Activated naive CD4-positive, alpha-beta T cell treated with anti-CD3 and anti-CD28 coated beads, Interleukin-2, amount 10 ng/mL, durations not matched to agents 7 days and 5 days (primary cell): Measurements from ENCODE around the gene SPTLC2.

Experiments
- CTCF ChIA-PET: fragments of 350-600 bp; sonication (Branson Sonifier 250); formaldehyde crosslinking; loops from one replicate; lab custom pipeline; 2021; ENCODE audit warnings: antibody characterized with exemption; lab: Charles Lee
- DNase-seq: peaks from one replicate; pipeline ENCODE4 v3.0.0-alpha.2; 2020
- H3K27ac Mint-ChIP-seq: one replicate; pipeline ENCODE4 v1.8.0; 2021; ENCODE audit warnings: mild to moderate bottlenecking, moderate library complexity, mixed read lengths
- H3K27me3 Mint-ChIP-seq: one replicate; pipeline ENCODE4 v1.8.0; 2021; ENCODE audit warnings: mild to moderate bottlenecking, mixed read lengths
- H3K36me3 Mint-ChIP-seq: one replicate; pipeline ENCODE4 v1.8.0; 2021; ENCODE audit warnings: mixed read lengths
- H3K4me1 Mint-ChIP-seq: one replicate; pipeline ENCODE4 v1.8.0; 2021; ENCODE audit warnings: mixed read lengths
- H3K4me3 Mint-ChIP-seq: one replicate; pipeline ENCODE4 v1.8.0; 2021; ENCODE audit warnings: mild to moderate bottlenecking, moderate library complexity, mixed read lengths
- H3K9me3 Mint-ChIP-seq: one replicate; pipeline ENCODE4 v1.8.0; 2021; ENCODE audit warnings: mixed read lengths

Gene SPTLC2

DNA sequence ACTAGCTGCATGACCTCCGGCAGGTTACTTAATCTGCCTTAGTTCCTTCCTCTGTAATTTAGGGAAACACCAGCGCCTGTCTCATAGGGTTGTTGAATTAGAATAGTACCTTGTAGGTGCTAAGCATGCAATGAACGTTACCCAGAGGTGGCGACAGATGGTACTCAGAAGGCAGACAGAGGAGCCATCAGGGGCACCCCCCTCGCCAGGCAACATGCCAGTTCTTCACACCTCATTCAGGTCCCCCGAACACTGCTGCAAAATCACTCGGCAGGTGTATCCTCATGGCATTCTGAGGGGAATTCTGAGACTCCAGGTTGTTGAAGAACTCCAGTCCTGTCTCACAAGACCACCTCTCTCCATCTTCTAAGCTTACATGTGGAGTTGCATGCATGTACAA, 127.9 kb downstream of the SPTLC2 start:
- H3K27me3 Mint-ChIP-seq = peaks cover 8% of the 10 kb centered on the region
- no peaks in the 10 kb centered on the region for H3K4me1 Mint-ChIP-seq
- H3K4me3 Mint-ChIP-seq = no peak overlapping the region
- no peak overlapping the region for H3K27ac Mint-ChIP-seq
- no peak for DNase-seq
- H3K36me3 Mint-ChIP-seq = no peaks in the 10 kb centered on the region
- H3K9me3 Mint-ChIP-seq = no peaks in the 10 kb centered on the region
- CTCF ChIA-PET = interaction anchor here (1.2 kb wide), 1 partner anchor 10 kb away, joined by 3 read pairs; no protein-coding TSS in a partner anchor

GRCh38 chr14:77485901-77486678, 130.3 kb downstream of the SPTLC2 start:
- CTCF ChIA-PET = no interaction called here
- Mint-ChIP-seq H3K27me3 (peaks cover 7% of the 10 kb centered on the region), H3K9me3 (no peaks in the 10 kb centered on the region), H3K4me1 (no peaks in the 10 kb centered on the region), H3K36me3 (no peaks in the 10 kb centered on the region), H3K4me3 (no peak overlapping the region), H3K27ac (no peak overlapping the region)
- DNase-seq = no peak

- DNase-seq = no peak
- Mint-ChIP-seq H3K9me3 (no peaks in the 10 kb centered on the region), H3K4me3 (no peak overlapping the region), H3K36me3 (no peaks in the 10 kb centered on the region), H3K27me3 (peaks cover 4% of the 10 kb centered on the region), H3K27ac (no peak overlapping the region), H3K4me1 (no peaks in the 10 kb centered on the region)
- CTCF ChIA-PET = no interaction called here
Measured at GRCh38 chr14:77485256-77485655, 131.2 kb downstream of the SPTLC2 start.

- Mint-ChIP-seq H3K9me3 (no peaks in the 10 kb centered on the region), H3K36me3 (no peaks in the 10 kb centered on the region), H3K4me3 (no peak overlapping the region), H3K27me3 (peaks cover 4% of the 10 kb centered on the region), H3K27ac (no peak overlapping the region), H3K4me1 (no peaks in the 10 kb centered on the region)
- DNase-seq = no peak
- CTCF ChIA-PET = no interaction called here
Measured at GRCh38 chr14:77482422-77482821, 134.0 kb downstream of the SPTLC2 start.

- CTCF ChIA-PET = interaction anchor here (0.6 to 0.9 kb wide), 2 partner anchors 10 to 65 kb away, joined by 3 read pairs; no protein-coding TSS in a partner anchor
- Mint-ChIP-seq H3K27me3 (peaks cover 3% of the 10 kb centered on the region), H3K9me3 (no peaks in the 10 kb centered on the region), H3K36me3 (no peaks in the 10 kb centered on the region), H3K4me1 (no peaks in the 10 kb centered on the region), H3K27ac (no peak overlapping the region), H3K4me3 (no peak overlapping the region)
- no peak for DNase-seq
Measured at GRCh38 chr14:77478796-77479195, 137.6 kb downstream of the SPTLC2 start.

DNA sequence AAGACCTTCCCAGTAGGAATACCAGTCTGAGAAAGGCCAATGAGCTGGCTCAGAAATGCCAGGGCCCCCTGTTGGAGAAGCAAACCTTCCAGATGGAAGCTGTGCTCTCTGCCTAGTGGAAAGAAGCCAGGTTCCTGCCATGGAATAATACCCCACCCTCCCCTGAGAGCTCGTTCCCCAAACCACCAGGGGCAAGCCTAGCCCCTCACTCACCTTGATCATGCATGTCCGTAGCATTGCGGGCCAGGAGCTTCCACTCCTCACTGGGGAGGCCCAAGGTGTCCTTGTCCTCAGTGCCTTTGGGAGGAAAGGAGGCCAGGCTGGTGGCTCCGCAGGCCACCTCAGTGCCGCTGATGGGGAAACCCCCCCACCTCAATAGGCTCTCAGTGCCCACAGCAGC, 138.4 kb downstream of the SPTLC2 start:
- Mint-ChIP-seq H3K4me3 (no peak overlapping the region), H3K27ac (no peak overlapping the region), H3K36me3 (no peaks in the 10 kb centered on the region), H3K27me3 (peaks cover 6% of the 10 kb centered on the region), H3K9me3 (no peaks in the 10 kb centered on the region), H3K4me1 (no peaks in the 10 kb centered on the region)
- CTCF ChIA-PET = interaction anchor here (0.9 kb wide), 1 partner anchor 11 kb away, joined by 3 read pairs; no protein-coding TSS in a partner anchor
- DNase-seq = no peak

DNA sequence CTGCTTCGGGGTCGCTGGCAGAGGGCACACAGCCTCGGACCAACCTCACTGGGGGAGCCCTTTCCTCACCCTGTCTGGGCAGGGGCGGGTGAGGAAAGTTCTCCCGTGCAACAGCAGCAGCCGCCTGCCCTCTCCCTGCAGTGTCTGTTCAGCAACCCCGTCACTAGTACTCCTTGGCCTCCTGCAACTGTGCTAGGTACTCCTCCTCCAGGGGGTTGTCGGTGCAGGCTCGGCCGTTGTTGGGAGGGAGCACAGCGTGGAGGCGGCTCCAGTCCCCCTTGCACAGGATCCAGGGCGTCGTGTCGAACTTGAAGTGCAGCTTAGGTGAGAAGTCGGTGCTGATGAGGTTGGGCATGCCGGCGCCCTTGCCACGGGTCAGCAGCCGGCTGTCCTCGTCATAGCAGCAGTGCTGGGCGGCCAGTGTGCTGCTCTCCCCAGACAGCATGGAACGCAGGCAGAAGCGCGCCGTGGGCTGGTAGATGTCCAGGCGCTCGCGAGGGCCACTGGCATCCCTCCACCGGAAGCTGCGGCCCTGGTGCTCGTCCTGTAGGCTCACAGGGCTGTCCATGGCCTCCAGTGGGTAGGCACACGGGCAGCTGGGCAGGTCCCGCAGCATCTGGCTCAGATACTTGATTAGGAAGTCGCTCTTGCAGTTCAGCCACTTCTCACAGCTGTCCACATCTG, 140.9 kb downstream of the SPTLC2 start:
- CTCF ChIA-PET = no interaction called here
- Mint-ChIP-seq H3K27me3 (peaks cover 6% of the 10 kb centered on the region), H3K9me3 (no peaks in the 10 kb centered on the region), H3K4me1 (no peaks in the 10 kb centered on the region), H3K27ac (no peak overlapping the region), H3K36me3 (no peaks in the 10 kb centered on the region), H3K4me3 (no peak overlapping the region)
- DNase-seq = no peak

DNA sequence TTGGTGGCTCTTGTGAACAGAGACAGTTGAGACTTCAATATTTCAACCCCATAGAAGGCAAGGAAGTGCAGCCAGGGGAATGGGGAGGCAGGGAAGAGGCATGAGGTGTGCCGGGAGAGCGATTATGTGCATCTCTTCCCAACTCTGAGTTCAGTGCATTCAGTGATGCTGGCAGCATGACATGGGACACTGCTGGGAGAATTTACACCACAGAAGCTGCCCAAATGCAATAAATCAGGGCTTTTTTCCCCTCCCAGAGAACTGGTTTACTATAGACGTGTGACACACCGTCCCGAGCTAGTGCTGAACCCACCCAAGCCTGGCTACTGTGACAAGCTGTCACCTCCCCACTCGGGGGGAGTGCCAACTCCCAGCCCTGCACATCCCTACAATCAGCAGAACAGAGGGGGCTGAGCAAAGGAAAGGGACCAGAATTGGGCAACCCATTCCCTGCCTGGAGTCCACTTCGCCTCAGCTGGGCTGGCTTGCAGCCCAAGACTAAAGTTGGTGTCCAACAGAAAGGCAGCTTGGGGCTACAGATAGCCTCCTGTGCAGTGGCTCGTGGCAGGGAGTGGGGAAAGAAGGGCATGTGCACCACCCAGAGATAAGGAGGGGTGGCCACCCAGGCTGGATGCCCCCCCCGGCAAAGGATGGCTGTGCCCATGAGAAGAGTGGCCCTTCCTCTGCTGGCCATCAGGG, 141.8 kb downstream of the SPTLC2 start:
- Mint-ChIP-seq H3K36me3 (peaks cover 1% of the 10 kb centered on the region), H3K27me3 (peaks cover 6% of the 10 kb centered on the region), H3K4me1 (no peaks in the 10 kb centered on the region), H3K27ac (no peak overlapping the region), H3K9me3 (no peaks in the 10 kb centered on the region), H3K4me3 (no peak overlapping the region)
- CTCF ChIA-PET = no interaction called here
- DNase-seq = no peak

DNA sequence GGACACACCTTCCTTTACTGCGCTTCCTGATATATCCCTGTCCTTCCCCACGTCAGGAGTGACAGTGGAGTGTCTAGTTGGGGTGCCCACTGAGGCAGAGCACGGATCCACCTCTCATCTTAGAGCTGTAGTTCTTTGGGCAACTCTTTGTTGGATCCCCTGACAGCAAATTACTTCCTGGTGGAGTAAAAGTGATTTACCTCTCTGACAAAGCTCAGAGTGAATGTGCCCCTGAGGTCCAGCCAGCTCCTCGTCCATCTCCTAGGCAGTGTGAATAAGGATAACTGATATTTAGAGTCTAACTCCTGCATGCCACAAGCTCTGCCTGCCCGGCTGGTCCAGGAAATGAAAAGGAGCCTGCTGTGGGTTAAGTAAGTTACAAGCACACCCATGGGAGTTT, 142.5 kb downstream of the SPTLC2 start:
- no peaks in the 10 kb centered on the region for H3K4me1 Mint-ChIP-seq
- no peak overlapping the region for H3K4me3 Mint-ChIP-seq
- DNase-seq = no peak
- H3K9me3 Mint-ChIP-seq = no peaks in the 10 kb centered on the region
- CTCF ChIA-PET = no interaction called here
- H3K27ac Mint-ChIP-seq = no peak overlapping the region
- H3K36me3 Mint-ChIP-seq = peaks cover 6% of the 10 kb centered on the region
- H3K27me3 Mint-ChIP-seq = peaks cover 6% of the 10 kb centered on the region

- DNase-seq = no peak
- peaks cover 6% of the 10 kb centered on the region for H3K27me3 Mint-ChIP-seq
- H3K4me1 Mint-ChIP-seq = no peaks in the 10 kb centered on the region
- CTCF ChIA-PET = no interaction called here
- H3K36me3 Mint-ChIP-seq = peaks cover 24% of the 10 kb centered on the region
- no peak overlapping the region for H3K27ac Mint-ChIP-seq
- H3K4me3 Mint-ChIP-seq = no peak overlapping the region
- H3K9me3 Mint-ChIP-seq = no peaks in the 10 kb centered on the region
Measured at GRCh38 chr14:77470224-77470870, 146.1 kb downstream of the SPTLC2 start.

DNA sequence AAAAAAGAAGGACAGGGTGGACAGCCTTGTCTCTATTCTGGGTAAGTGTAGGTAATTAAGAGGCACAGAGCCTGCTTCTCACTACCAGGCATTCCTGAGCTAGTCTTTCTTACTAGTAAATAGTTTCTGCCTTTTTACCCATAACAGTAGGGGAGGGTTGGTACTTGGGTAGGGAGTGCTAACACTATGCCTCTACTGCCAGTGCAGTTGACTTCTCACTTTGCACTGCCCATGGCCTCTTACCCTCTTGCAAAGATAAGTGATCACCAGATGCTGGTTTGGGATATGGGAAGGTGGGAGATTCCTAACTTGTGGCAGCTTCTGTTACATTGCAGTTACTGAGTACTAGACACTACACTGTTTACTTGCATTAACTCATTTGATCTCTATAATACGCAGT, 146.9 kb downstream of the SPTLC2 start:
- Mint-ChIP-seq H3K36me3 (peaks cover 27% of the 10 kb centered on the region), H3K27me3 (peaks cover 6% of the 10 kb centered on the region), H3K27ac (no peak overlapping the region), H3K9me3 (no peaks in the 10 kb centered on the region), H3K4me1 (no peaks in the 10 kb centered on the region), H3K4me3 (no peak overlapping the region)
- CTCF ChIA-PET = no interaction called here
- DNase-seq = no peak

- CTCF ChIA-PET = no interaction called here
- H3K9me3 Mint-ChIP-seq = no peaks in the 10 kb centered on the region
- H3K27me3 Mint-ChIP-seq = peaks cover 5% of the 10 kb centered on the region
- H3K4me1 Mint-ChIP-seq = no peaks in the 10 kb centered on the region
- DNase-seq = no peak
- H3K4me3 Mint-ChIP-seq = no peak overlapping the region
- H3K36me3 Mint-ChIP-seq = peaks cover 28% of the 10 kb centered on the region
- no peak overlapping the region for H3K27ac Mint-ChIP-seq
Measured at GRCh38 chr14:77469067-77469505, 147.4 kb downstream of the SPTLC2 start.

DNA sequence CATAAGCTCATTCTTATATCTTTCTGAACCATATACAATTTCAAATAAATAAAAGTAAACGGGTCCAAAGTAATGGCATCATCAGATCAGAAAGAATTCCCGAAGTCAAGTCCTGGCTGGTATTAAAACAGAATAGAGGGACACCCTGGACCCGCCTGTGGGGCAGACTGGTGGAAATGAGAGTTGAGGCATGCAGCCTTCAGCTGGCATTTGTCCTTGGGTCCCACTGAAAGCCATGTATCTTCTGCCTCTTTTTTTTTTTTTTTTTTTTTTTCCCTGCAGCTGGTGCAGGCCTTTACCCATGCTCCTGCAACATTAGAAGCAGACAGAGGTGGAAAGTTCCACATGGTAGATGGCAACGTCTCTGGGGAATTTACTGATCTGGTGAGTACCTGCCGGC, 148.6 kb downstream of the SPTLC2 start:
- DNase-seq = no peak
- Mint-ChIP-seq H3K27me3 (no peaks in the 10 kb centered on the region), H3K4me3 (no peak overlapping the region), H3K27ac (no peak overlapping the region), H3K9me3 (no peaks in the 10 kb centered on the region), H3K4me1 (no peaks in the 10 kb centered on the region), H3K36me3 (peaks cover 37% of the 10 kb centered on the region)
- CTCF ChIA-PET = interaction anchor here (1.3 kb wide), 1 partner anchor 83 kb away, joined by 3 read pairs; no protein-coding TSS in a partner anchor
